ENCODE measurements around the gene MEGF6. TPM values are rescaled to one million over a fixed set of nuclear protein-coding genes. Genes with fewer than 3 reads are reported as not detected.

Gene MEGF6
- total and polyA plus RNA-seq, 2 of the 8 experiments (the other 6 are each of a cell fraction or from before 2014, with no cell fraction given) = 4.1 to 14.8 TPM

DNA sequence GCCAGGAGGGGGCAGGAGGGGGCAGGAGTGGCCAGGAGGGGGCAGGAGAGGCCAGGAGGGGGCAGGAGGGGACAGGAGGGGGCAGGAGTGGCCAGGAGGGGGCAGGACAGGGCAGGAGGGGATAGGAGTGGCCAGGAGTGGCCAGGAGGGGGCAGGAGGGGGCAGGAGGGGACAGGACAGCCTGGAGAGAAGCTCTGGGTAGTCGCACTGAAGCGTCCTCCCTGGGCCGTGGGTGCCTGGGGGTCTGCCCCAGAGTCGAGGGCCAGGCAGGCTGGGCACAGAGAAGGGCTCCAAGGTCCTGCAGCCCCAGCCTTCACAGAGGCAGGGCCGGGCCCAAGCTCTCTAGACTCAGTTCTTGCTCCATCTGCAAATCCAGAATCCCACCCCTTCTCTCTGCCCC is 22.9 kb downstream of the MEGF6 start (continued):
- TF ChIP-seq, protein P1, sequence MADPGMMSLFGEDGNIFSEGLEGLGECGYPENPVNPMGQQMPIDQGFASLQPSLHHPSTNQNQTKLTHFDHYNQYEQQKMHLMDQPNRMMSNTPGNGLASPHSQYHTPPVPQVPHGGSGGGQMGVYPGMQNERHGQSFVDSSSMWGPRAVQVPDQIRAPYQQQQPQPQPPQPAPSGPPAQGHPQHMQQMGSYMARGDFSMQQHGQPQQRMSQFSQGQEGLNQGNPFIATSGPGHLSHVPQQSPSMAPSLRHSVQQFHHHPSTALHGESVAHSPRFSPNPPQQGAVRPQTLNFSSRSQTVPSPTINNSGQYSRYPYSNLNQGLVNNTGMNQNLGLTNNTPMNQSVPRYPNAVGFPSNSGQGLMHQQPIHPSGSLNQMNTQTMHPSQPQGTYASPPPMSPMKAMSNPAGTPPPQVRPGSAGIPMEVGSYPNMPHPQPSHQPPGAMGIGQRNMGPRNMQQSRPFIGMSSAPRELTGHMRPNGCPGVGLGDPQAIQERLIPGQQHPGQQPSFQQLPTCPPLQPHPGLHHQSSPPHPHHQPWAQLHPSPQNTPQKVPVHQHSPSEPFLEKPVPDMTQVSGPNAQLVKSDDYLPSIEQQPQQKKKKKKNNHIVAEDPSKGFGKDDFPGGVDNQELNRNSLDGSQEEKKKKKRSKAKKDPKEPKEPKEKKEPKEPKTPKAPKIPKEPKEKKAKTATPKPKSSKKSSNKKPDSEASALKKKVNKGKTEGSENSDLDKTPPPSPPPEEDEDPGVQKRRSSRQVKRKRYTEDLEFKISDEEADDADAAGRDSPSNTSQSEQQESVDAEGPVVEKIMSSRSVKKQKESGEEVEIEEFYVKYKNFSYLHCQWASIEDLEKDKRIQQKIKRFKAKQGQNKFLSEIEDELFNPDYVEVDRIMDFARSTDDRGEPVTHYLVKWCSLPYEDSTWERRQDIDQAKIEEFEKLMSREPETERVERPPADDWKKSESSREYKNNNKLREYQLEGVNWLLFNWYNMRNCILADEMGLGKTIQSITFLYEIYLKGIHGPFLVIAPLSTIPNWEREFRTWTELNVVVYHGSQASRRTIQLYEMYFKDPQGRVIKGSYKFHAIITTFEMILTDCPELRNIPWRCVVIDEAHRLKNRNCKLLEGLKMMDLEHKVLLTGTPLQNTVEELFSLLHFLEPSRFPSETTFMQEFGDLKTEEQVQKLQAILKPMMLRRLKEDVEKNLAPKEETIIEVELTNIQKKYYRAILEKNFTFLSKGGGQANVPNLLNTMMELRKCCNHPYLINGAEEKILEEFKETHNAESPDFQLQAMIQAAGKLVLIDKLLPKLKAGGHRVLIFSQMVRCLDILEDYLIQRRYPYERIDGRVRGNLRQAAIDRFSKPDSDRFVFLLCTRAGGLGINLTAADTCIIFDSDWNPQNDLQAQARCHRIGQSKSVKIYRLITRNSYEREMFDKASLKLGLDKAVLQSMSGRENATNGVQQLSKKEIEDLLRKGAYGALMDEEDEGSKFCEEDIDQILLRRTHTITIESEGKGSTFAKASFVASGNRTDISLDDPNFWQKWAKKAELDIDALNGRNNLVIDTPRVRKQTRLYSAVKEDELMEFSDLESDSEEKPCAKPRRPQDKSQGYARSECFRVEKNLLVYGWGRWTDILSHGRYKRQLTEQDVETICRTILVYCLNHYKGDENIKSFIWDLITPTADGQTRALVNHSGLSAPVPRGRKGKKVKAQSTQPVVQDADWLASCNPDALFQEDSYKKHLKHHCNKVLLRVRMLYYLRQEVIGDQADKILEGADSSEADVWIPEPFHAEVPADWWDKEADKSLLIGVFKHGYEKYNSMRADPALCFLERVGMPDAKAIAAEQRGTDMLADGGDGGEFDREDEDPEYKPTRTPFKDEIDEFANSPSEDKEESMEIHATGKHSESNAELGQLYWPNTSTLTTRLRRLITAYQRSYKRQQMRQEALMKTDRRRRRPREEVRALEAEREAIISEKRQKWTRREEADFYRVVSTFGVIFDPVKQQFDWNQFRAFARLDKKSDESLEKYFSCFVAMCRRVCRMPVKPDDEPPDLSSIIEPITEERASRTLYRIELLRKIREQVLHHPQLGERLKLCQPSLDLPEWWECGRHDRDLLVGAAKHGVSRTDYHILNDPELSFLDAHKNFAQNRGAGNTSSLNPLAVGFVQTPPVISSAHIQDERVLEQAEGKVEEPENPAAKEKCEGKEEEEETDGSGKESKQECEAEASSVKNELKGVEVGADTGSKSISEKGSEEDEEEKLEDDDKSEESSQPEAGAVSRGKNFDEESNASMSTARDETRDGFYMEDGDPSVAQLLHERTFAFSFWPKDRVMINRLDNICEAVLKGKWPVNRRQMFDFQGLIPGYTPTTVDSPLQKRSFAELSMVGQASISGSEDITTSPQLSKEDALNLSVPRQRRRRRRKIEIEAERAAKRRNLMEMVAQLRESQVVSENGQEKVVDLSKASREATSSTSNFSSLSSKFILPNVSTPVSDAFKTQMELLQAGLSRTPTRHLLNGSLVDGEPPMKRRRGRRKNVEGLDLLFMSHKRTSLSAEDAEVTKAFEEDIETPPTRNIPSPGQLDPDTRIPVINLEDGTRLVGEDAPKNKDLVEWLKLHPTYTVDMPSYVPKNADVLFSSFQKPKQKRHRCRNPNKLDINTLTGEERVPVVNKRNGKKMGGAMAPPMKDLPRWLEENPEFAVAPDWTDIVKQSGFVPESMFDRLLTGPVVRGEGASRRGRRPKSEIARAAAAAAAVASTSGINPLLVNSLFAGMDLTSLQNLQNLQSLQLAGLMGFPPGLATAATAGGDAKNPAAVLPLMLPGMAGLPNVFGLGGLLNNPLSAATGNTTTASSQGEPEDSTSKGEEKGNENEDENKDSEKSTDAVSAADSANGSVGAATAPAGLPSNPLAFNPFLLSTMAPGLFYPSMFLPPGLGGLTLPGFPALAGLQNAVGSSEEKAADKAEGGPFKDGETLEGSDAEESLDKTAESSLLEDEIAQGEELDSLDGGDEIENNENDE (IDR thresholded peaks at IDR 0.05; ENCODE audit: insufficient replicate concordance, low read length) = no peak

Data from H1 (cell line).